RPMI7951 (cell line): ENCODE results near the gene GDF3. TPM values are rescaled to one million over a fixed set of nuclear protein-coding genes. Genes with fewer than 3 reads are reported as not detected.
"Not testable (repeated sequence)": the region's sequence is repeated elsewhere in the genome, so short reads cannot be mapped to it uniquely, and the experiment has no call there.

Experiments
- DNase-seq: peaks from one replicate; pipeline ENCODE4 v3.0.0-alpha.2; 2012; ENCODE audit warnings: low read depth
- total RNA-seq: library from RNA; depleted of rRNA; stranded (reverse); fragments of >200 nt; shearing (Covaris generic); gene quantifications from 2 replicates; pipeline ENCODE4 v1.2.3, GENCODE V29; 2014; rRNA removed

The GDF3 gene
- total RNA-seq, 1 experiment from 2014 or later, result not detected

DNA sequence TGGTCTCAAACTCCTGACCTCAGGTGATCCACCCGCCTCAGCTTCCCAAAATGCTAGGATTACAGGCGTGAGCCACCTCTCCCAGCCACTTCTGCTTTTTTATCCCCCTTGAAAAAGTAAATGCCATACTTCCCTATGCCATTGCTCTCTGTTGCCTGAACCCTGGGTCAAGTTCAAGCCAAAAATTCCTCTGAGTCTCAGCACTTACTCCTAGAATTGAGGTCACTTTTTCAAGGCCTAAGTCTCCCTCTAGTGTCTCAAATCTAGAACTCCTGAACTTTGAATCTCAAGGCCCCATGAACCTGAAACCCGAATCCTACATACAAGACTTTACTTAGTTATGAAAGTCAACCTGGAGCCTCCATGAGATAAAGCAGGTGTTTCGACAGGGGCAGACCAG lies 28.4 kb downstream of the GDF3 start:
- DNase-seq, result peak; percentile 15

DNA sequence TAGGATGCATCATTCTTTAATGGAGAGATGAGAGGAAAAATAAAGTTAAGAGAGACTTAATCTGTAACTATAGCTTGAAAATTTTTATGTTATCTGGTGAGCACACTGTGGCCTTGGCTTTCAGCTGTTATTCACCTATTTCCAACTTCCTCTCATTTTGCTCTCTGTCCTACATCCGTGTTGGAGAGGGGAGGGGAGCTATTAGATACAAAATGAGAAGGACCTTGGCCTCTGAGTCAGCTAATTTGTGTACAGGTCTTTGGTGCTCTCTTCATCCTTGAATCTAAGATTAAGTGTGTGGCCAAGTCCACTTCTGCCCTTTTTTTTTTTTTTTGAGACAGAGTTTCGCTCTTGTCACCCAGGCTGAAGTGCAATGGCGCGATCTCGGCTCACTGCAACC lies 29.0 kb downstream of the GDF3 start:
- DNase-seq, result no peak

DNA sequence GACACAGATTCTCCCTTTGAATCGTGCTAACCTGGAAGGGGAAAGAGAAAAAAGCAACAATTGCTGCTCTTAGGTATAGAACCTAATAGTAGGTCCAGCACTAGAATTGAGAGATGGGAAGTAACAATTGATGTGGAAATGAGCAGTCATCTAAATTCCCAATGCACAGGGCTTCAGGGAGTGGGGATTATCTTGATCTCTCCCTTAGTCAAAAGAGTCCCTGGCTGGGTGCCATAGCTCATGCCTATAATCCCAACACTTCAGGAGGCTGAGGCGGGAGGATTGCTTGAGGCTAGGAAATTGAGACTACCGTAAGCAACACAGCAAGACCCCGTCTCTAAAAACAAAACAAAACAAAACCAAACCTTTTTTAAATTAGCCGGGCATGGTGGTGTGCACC lies 33.8 kb downstream of the GDF3 start:
- no peak for DNase-seq

DNA sequence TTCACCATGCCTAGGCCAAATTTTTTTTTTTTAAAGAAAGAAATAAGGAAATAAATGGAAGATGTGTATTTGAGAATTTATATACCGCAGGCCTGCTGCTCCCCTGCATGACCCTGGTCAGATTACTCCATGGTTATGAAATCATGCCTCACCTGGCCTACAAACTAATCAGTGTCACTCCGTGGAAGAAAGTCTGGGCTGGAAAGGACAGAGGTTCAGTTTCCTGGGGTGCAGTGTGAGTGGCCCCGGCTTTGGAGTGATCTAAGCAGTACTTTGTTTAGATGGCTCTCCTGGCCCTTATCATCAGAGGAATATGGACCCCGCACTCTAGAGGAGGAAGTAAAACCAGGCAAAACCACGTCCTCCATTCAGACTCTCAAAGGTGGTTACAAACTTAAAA lies 39.5 kb downstream of the GDF3 start:
- DNase-seq, result no peak

DNA sequence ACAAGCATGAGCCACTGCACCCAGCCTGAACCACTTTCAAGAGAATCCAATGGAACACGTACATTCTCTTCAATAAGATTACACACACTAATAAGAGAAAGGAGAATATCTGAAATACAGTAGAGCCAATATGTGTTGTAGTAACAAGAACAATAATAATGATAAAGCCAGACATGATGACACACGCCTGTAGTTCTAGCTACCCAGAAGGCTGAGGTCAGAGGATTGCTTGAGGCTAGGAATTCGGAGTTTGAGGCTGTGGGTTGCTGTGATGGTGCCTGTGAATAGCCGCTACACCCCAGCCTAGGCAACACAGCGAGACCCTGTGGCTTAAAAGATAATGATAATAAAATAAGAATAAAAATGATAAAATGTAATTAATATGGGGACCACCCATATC lies 45.5 kb downstream of the GDF3 start:
- peak; percentile 11 for DNase-seq

DNA sequence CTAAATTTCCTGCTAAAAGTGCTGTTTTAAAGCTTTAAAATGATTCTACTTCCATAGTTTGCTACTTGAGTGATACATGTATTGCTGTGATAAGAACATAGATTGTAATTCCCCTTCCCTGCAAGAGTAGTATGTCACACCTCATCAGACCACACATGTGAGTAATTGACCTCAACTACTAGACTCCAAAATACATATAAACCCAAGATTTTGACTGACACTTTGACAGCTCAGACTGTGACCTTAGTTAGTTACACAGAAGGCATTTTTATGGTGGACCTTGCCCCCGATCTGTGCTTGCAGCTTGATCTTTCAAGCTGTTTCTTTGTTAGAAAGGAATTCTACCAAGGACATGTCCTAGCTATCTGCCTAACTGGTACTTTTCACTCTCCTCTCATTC lies 48.5 kb downstream of the GDF3 start:
- DNase-seq, result no peak

DNA sequence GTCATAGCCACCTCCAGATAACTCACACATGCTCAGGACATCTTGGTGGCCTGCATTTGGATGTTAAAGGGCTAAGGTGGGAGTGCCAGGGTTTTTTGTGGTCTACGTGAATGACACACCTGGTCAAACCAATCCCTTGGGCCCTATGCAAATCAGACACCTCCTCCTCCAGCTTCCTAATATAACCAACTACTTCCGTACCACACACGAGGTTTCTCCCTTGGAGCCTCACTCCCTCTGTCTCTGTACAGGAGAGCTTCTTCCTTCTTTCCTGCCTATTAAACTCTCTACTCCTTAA lies 49.4 kb downstream of the GDF3 start:
- DNase-seq, result no peak

DNA sequence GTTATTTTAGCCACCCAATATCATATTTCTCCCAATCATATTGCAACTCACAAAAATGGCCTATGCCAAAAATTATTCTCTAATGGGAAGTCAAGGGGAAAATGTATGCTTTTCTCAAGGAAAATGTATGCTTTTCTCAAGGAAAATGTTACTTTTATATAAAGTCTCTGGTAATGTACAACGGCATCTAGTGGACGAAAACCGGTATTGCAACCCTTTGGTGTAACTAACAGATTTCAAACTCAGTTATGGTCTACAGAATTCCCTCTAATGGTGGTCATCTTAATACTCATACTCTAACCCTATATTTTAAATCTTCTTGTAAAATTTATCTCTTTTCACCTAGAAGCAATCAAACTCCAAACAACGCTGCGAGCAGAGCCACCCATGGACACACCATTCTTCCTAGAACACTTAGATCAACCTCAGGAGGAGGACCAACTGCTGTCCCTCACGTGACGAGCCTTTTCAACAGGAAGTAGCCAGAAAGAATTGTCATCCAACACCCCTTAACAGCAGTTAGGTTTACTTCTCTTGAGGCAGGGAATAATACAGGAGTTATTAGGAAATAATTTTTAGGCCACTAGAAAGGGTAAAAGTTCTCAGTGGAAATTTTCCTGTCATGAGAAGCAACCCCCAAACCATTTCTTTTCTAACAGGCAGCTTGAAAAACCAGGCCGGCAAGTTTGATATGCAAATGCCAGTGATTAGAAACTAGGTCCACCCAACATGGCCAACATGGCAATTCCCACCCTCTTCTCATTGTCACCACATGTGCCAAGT lies 50.0 kb downstream of the GDF3 start:
- DNase-seq, result peak; percentile 31

DNA sequence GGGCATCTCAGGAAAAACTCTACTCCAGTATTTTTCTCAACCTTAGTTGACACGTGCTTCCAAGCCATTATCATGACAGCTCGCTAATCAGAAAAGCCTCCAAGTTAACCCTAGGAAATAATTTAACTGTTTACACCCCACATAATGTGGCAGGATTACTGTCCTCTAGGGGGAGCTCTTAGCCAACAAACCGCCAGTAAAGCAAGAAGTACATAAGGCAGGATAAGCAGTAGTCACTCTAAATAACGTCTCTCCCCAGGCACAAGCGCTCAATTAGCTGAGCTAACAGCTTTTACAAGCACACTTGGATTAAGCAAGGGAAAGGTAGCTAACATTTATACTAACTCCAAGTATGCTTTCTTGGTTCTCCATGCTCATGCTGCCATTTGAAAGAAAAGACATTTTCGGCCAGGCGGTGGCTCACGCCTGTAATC lies 52.7 kb downstream of the GDF3 start:
- peak; percentile 11 for DNase-seq

DNA sequence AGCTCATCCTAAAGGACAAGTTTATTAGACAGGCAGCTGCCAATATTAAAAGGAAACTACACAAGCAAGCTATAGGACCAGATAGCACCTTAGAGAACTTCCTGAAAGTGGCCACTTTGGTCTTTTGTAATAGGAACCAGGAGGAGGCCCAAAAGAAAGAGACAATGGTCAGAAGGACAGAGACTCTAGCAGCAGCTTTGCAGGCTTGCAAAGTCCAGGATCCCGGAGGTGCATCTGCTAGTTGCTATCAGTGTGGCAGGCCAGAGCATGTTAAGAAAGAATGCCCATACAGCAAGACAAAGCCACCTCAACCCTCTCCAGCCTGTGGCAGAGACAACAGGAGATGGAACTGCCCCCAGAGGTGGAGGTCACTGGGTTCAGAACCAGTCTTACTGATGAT lies 53.3 kb downstream of the GDF3 start:
- no peak for DNase-seq

DNA sequence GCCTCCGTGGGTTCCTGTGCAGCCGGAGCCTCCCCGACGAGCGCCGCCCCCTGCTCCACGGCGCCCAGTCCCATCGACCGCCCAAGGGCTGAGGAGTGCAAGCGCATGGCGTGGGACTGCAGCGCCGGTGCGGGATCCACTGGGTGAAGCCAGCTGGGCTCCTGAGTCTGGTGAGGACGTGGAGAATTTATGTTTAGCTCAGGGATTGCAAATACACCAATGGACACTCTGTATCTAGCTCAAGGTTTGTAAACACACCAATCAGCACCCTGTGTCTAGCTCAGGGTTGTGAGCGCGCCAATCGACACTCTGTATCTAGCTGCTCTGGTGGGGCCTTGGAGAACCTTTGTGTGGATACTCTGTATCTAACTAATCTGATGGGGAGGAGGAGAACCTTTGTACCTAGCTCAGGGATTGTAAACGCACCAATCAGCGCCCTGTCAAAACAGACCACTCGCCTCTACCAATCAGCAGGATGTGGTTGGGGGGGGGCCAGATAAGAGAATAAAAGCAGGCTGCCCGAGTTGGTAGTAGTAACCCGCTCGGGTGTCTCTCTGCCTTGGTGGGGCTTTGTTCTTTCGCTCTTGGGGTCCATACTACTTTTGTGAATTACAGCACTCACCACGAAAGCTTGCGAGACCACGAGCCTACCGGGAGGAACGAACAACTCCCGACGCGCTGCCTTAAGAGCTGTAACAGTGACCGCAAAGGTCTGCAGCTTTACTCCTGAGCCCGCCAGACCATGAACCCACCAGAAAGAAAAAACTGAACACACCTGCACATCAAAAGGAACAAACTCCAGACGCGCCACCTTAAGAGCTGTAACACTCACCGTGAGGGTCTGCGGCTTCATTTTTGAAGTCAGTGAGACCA lies 55.2 kb downstream of the GDF3 start:
- DNase-seq, result not testable (repeated sequence)

Other genes with a start within 250 kb of the GDF3 start
- not detected in 2 replicates for gene CD163, start 192.0 kb downstream of the GDF3 start, total RNA-seq
- not detected in 2 replicates for gene APOBEC1, start 29.9 kb downstream of the GDF3 start, total RNA-seq
- not detected in 2 replicates for gene DPPA3, start 15.7 kb upstream of the GDF3 start, total RNA-seq
- not detected in 2 replicates for gene CLEC4C, start 51.6 kb upstream of the GDF3 start, total RNA-seq
- gene NANOGNB, start 69.4 kb upstream of the GDF3 start, total RNA-seq, result not detected in 2 replicates
- gene NANOG, start 93.6 kb upstream of the GDF3 start, total RNA-seq, result not detected in 2 replicates
- gene SLC2A14, start 177.1 kb upstream of the GDF3 start, total RNA-seq, result 0.10 and 0.12 TPM in 2 replicates
- gene SLC2A3, start 240.4 kb upstream of the GDF3 start, total RNA-seq, result 20.1 and 20.6 TPM in 2 replicates